CD4-positive, alpha-beta T cell treated with Interleukin-2 at 100 ng/mL for 4 hours (primary cell): ENCODE results near the gene NRXN2.

ENCODE experiments used
- DNase-seq: peaks from one replicate; pipeline ENCODE4 v3.0.0-alpha.2; 2020; ENCODE audit warnings: low spot score

NRXN2 gene

GRCh38 chr11:64649291-64649697 lies 73.7 kb downstream of the NRXN2 start:
- no peak for DNase-seq

- no peak for DNase-seq
Observed at GRCh38 chr11:64648551-64648950, 74.4 kb downstream of the NRXN2 start.

GRCh38 chr11:64647019-64647779 lies 75.8 kb downstream of the NRXN2 start:
- no peak for DNase-seq

GRCh38 chr11:64644647-64645275 lies 78.2 kb downstream of the NRXN2 start:
- no peak for DNase-seq

- DNase-seq, result no peak
Observed at GRCh38 chr11:64643920-64644646, 78.9 kb downstream of the NRXN2 start.

GRCh38 chr11:64643256-64643881 lies 79.6 kb downstream of the NRXN2 start:
- no peak for DNase-seq

- DNase-seq, result no peak
Observed at GRCh38 chr11:64642871-64643255, 80.1 kb downstream of the NRXN2 start.

- no peak for DNase-seq
Observed at GRCh38 chr11:64642418-64642735, 80.6 kb downstream of the NRXN2 start.

- DNase-seq, result no peak
Observed at GRCh38 chr11:64641596-64642417, 81.2 kb downstream of the NRXN2 start.

GRCh38 chr11:64639885-64640284 lies 83.1 kb downstream of the NRXN2 start:
- no peak for DNase-seq

- DNase-seq, result no peak
Observed at GRCh38 chr11:64638829-64639228, 84.2 kb downstream of the NRXN2 start.

GRCh38 chr11:64638018-64638665 lies 84.9 kb downstream of the NRXN2 start:
- no peak for DNase-seq

GRCh38 chr11:64637334-64638017 lies 85.5 kb downstream of the NRXN2 start:
- no peak for DNase-seq

- no peak for DNase-seq
Observed at GRCh38 chr11:64633555-64634159, 89.3 kb downstream of the NRXN2 start.

GRCh38 chr11:64632654-64633053 lies 90.3 kb downstream of the NRXN2 start:
- DNase-seq, result no peak

GRCh38 chr11:64632237-64632636 lies 90.8 kb downstream of the NRXN2 start:
- DNase-seq, result no peak

- no peak for DNase-seq
Observed at GRCh38 chr11:64631675-64632074, 91.3 kb downstream of the NRXN2 start.

- no peak for DNase-seq
Observed at GRCh38 chr11:64629796-64630562, 93.0 kb downstream of the NRXN2 start.

- no peak for DNase-seq
Observed at GRCh38 chr11:64629103-64629502, 93.9 kb downstream of the NRXN2 start.

GRCh38 chr11:64628596-64628995 lies 94.4 kb downstream of the NRXN2 start:
- no peak for DNase-seq
